ENCODE data around the gene UGGT1.

- TF ChIP-seq CTCF (optimal IDR thresholded peaks at IDR 0.05 in 1 of 3, IDR thresholded peaks at IDR 0.05 in 1 of 3, conservative IDR thresholded peaks at IDR 0.05 in 1 of 3; ENCODE audit: extremely low read depth in 1 of 3, insufficient read depth in 2 of 3, low read length in 3 of 3) (no peak), EZH2 (IDR thresholded peaks at IDR 0.05; ENCODE audit: low read length) (no peak)
Measured at GRCh38 chr2:128095201-128095600, 4.2 kb downstream of the UGGT1 start.

Data from keratinocyte (primary cell).